HG02938 (cell line): ENCODE data around the gene MCL1.

ENCODE experiments used
- ATAC-seq: cut with Tn5 transposase; IDR thresholded peaks from one replicate; pipeline ENCODE4 v1.9.1; 2021; ENCODE audit warnings: mild to moderate bottlenecking, moderate library complexity; ENCODE audit not compliant: unreplicated experiment

The MCL1 gene

GRCh38 chr1:150544204-150544603 is 35.2 kb downstream of the MCL1 start:
- ATAC-seq, result no peak

DNA sequence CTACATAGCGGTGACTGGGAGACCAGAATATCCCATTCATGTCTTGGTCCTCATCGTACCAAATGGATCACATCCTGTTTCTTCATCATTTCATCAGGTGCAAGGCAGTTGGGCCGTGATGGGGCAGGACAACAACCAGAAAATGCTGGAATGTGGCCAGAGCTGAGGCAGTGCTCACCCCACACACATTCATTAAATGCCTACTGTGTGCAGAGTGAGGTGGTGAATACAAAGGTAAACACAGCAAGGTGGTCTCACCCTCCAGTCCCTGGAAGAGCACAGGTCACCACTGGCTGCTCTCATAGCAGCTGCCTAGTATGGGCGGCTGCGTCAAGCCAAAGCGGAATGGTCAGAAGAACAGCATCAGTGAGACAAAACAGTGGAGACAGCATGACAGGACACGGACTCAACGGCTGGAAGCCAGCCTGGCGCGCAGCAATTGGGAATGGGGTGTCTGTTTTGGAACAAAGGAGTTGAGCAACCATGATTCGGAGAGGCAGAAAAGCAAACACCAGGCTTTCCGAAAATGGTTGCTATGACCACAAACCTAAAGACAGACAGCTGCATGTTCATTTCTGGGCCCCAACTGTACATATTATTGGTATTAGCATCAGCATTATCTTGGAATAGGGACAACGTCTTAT is 35.8 kb downstream of the MCL1 start:
- ATAC-seq, result no peak

GRCh38 chr1:150537732-150538684 is 41.4 kb downstream of the MCL1 start:
- ATAC-seq, result no peak

- ATAC-seq, result no peak
Observed at GRCh38 chr1:150536836-150537731, 42.3 kb downstream of the MCL1 start.

DNA sequence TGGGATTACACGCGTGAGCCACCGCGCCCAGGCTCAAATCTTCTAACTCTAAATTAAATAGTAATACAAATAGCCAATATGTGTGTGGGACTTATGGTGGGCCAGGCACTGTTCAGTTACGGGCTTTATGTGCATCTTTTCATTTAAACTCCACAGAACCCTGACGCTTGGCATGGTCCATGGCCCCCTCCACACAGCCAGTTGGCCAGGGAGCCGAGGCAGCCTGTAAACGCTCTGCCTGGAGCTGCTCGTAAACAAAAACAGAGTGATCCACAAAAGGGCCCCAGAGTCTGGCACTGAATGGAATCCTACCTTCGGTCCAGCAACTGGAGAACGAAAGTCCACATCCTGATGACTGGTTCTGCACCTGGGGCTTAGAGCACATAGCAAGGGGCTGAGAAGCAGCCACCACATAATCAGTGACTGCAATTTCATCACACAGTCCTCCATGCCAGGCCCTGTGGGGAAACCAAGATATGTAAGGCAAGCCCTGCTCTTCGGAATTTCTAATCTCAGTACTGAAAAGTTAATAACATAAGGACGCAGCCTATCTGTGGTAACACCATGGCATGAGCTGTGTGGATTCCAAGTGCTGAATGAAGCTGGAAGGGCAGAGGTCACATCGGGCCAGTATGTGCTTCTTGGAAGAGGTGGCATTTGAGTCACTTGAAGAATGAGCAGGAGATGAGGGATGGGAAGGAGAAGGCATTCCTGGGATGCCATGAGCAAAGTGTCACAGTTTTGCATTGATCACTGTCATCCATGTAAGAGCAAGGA is 43.7 kb downstream of the MCL1 start:
- no peak for ATAC-seq

GRCh38 chr1:150534002-150534401 is 45.4 kb downstream of the MCL1 start:
- no peak for ATAC-seq

DNA sequence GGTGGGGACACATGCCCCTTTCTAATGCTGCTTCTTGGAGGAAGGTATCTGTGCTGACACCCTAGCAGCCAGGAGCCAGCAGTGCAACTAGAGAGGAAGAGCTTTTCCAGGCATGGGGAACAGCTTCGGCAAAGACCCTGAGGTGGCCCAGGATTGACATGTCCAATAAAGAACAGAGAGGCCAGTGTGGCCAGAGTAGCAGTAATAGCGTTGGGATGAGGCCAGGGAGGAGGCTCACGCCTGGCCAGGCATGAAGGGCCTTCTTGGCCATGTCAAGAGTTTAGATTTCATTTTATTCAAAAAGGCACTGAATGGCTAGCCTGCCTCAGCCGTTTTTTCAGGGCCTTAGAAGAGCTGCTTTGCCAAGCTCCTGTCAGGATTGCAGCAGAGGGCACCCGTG is 46.5 kb downstream of the MCL1 start:
- no peak for ATAC-seq

- ATAC-seq, result no peak
Observed at GRCh38 chr1:150530491-150531159, 48.8 kb downstream of the MCL1 start.

DNA sequence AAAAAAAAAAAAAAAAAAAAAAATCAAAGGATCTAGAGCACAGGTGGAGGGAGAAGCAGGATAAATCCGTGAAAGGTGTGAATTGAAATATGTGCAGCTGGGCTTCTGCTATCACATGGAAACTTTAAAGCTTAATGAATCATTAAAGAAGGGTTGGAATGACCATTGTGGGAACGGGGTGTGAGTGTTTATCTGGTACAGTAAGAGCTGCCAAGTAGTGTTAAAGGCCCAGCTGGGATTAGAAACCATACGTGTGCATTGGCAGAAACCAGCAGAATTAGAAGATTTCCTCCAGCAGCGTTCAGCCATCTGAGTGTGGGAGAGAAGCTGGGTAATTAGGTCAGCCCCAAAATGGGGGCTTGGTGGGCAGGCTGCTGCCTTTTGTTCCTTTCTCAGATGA is 50.4 kb downstream of the MCL1 start:
- ATAC-seq, result no peak

DNA sequence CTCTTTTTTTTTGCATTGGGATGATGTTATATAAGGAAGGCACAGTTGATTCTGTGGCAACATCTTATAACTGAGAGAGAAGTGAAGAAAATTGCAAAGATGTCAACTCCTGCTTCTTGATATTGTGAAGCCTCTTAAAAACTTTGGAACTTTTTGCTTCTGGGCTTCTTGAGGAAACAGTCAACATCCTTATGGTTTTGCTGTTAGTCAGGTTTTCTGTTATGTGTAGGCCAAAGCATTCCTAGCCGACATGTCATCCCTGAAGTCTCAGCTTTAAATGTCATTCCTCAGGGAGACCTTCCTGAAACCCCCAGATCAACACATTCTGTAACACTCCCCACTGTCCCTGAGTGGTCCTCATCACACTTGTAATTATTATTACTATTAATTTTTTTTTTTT is 51.2 kb downstream of the MCL1 start:
- ATAC-seq, result no peak

GRCh38 chr1:150525348-150525747 is 54.1 kb downstream of the MCL1 start:
- ATAC-seq, result no peak
